HG03432 (cell line): ENCODE measurements around the gene RAP1B.

Experiments
- ATAC-seq: cut with Tn5 transposase; IDR thresholded peaks from one replicate; pipeline ENCODE4 v1.9.1; 2021; ENCODE audit warnings: mild to moderate bottlenecking, moderate library complexity; ENCODE audit not compliant: unreplicated experiment

The RAP1B gene

GRCh38 chr12:68610370-68611093 is at the start of gene RAP1B:
TSS of gene RAP1B (plus strand) at chr12:68610899. CDS start at chr12:68648725, 37,826 bp downstream.
- ATAC-seq, result peak; percentile 88

DNA sequence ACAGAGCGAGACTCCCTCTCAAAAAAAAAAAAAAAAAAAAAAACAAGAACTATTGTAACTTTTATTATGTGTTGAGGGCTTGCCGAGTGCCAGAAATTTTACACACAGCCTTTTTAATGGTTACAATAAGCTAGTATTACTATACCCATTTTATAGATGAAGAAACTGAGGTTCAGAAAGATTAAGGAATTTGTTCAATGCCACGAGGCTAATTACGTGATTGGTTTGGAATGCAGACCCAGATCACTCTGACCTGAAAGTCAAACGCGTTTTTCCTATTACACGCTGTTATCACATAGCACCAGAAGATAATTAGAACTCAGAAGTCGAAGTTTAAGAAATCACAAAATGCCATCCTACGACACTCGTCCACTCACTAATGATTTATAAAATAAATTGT is 48.9 kb upstream of the RAP1B start:
- no peak for ATAC-seq

- no peak for ATAC-seq
Observed at GRCh38 chr12:68564166-68564565, 46.5 kb upstream of the RAP1B start.

DNA sequence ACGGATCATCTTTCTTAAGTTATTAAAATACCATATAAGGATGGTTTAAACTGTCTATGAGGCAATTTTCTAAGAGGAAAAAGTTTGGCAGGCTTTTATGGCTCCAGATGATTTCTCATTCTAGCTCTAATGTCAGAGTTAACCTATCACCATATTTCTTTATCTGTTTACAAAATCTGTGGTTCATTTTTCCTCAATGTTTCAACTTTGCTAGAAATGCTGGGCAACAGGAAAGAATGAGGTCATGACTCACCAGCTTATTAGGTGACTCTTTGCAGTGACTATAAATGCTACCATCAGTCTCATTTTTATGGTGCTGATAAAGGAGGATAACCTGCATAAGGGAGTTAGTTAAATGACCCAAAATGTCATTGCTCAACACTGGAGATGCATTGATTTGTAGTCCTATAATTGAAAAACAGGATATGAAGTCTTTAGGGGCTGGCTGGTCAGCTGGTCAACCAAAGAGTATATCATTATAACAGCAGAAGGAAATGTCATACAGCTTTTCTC is 45.3 kb upstream of the RAP1B start:
- no peak for ATAC-seq

GRCh38 chr12:68568922-68569569 is 41.7 kb upstream of the RAP1B start:
- ATAC-seq, result no peak

- no peak for ATAC-seq
Observed at GRCh38 chr12:68572661-68573060, 38.0 kb upstream of the RAP1B start.

DNA sequence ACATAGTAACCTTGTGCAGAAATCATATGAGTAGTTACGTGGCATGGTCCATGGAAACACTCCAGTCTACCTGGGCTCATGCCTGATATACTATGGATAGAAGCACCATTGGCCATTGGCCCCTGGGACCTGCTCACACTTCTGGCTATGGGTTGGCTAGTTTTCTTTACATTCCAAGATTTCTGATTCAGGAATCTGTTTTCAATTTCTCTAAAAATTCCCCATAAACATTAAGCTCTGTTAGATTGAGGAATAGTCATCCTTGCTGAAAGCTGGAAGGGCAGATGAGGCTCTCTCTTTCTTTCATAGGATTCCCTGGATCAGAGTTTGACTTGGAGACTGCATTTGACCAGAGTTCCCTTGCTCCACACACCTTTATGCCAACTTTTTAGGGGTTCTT is 37.3 kb upstream of the RAP1B start:
- ATAC-seq, result no peak

- no peak for ATAC-seq
Observed at GRCh38 chr12:68577949-68578348, 32.8 kb upstream of the RAP1B start.

GRCh38 chr12:68578765-68579164 is 31.9 kb upstream of the RAP1B start:
- no peak for ATAC-seq

GRCh38 chr12:68579254-68579653 is 31.4 kb upstream of the RAP1B start:
- no peak for ATAC-seq

DNA sequence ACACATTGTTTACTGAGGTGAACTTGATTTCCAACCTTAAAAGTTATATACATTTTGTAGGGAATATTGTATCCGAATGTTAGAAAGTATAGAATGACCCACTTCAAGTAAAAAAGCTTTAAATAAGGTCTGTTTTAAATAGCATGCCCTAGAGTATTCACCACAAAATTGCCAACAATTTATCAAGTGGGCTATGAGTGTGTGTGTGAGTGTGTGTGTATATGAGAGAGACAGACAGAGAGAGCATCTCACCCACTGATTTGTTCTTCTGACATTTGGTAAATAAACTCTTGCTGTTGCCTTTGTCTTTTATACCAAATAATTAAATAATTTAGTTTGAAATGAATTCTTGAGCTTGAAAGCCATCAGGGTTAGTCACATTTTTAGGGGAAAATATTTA is 29.8 kb upstream of the RAP1B start:
- no peak for ATAC-seq

DNA sequence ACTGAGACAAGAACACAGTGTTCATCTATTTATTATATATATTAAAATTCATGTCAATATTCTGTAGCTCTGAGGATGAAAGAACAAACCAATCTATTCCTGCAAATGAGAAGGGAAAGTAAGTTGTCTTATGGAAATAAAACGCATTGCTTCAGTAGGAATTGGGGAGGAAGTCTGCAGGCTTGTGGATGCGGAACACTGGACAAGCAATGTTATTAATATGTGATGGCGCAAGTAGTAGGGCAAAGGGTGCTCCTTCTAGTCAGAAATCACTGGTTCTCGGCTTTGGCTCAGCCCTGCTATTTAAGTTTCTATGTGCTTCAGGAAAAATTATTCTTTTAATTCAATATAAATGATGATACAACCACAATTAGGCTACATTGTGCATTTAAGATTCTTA is 28.8 kb upstream of the RAP1B start:
- ATAC-seq, result no peak

DNA sequence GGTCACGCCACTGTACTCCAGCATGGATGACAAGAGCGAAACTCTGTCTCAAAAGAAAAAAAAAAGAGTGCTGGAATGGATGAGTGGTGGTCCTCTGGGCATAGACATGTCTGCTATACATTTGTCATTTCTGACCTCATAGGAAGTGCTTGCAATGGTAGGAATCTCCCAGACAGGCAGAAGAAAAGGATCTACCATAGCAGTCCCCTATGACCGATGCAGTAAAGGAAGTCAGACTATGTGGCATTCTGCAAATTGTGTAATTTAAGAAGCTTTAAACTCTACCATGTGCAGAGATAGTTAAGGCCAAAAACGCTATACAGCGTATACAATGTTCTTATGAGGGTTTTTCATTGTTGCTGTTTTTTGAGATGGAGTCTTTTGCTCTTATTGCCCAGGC is 24.7 kb upstream of the RAP1B start:
- no peak for ATAC-seq

DNA sequence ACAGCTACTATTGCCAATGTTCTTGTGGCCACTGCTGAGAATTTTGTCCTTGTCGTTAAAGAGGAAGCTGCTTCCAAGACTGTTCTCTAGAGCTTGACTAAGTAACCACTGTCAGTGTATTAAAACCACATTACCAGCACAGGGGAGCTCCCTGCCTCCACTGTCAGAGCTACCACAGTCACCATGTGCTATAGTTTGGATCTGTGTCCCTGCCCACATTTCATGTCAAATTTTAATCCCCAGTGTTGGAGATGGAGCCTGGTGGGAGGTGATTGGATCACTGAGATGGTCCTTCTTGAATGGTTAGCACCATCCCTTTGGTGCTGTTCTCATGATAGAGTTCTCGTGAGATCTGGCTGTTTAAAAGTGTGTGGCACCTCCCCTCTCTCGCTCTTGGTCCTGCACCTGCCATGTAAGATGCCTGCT is 23.2 kb upstream of the RAP1B start:
- peak; percentile 78 for ATAC-seq

GRCh38 chr12:68589194-68589593 is 21.5 kb upstream of the RAP1B start:
- ATAC-seq, result no peak

DNA sequence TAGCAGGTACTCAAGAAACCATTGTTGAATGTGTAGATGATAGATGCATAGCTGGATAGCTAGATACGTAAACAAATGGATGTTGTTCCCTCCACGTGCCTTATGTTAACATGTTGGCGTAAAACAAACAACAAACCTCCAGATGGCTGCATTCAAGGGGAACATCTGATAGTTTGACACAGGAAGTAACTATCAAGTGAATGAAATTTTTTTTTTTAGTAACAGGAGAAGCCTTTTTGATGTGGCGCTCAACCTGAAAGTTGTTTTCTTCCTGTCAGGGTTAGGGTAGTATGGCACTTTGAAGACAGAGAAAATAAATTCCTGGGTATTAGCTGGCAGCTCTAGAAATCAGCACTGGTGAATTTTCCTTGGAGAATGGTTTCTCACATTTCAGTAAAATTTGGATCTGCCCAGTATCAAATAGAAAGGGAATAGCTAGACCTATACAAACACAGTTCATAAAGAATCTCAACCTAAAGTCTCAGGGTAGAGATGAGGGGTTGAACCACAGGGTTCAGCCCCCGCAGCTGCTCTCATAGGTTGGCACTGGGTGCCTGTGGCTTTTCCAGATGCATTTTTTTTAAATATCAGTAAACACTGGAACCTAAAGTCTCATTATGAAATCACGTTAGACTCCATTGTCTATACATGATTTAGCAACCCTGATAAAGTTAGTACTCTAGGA is 18.8 kb upstream of the RAP1B start:
- peak; percentile 68 for ATAC-seq

- ATAC-seq, result no peak
Observed at GRCh38 chr12:68595241-68595640, 15.5 kb upstream of the RAP1B start.

- no peak for ATAC-seq
Observed at GRCh38 chr12:68601767-68602166, 8.9 kb upstream of the RAP1B start.

GRCh38 chr12:68602720-68603119 is 8.0 kb upstream of the RAP1B start:
- ATAC-seq, result no peak

DNA sequence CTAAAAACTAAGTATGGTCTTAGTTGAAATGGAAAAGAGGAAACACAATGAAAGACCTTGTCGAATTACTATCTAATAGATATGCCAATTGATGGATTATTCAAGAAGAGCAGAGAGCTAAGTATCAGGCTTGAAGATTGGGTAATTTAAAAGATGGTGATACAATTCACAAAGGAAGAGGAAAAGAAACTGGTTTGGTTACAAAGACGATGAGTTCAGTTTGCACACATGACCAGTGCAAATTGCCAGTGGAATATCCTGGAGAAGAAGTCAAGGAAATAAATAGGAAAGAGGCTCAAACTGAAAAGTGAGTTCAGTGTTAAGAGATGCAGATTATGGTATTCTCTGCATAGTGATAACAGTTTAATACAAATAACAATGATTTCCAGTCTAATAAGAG is 2.5 kb upstream of the RAP1B start:
- no peak for ATAC-seq

GRCh38 chr12:68609998-68610369 is 715 bp upstream of the RAP1B start:
- ATAC-seq, result no peak
